Cardiac muscle cell (in vitro differentiated cells and primary cell): Measurements from ENCODE around the gene TBC1D7. TPM values are rescaled to one million over a fixed set of nuclear protein-coding genes. Genes with fewer than 3 reads are reported as not detected.

Experiments
- DNase-seq, 2 donors: peaks; one replicate each; pipeline versions ENCODE4 v3.0.0 to v3.0.0-alpha.2; 2010 to 2017; ENCODE audit warnings: low read depth in 1 of 2, low spot score in 1 of 2
- H3K27ac ChIP-seq: fragments of 200-600 bp; sonication (generic); 2 replicates; pipeline ENCODE4 v1.5.1; 2016
- H3K27me3 ChIP-seq: fragments of 200-600 bp; sonication (generic); 2 replicates; pipeline ENCODE4 v1.6.0; 2016; ENCODE audit warnings: control low read depth
- H3K36me3 ChIP-seq: fragments of 200-600 bp; sonication (generic); 2 replicates; pipeline ENCODE4 v1.5.1; 2016; ENCODE audit warnings: control low read depth
- H3K4me1 ChIP-seq: fragments of 200-600 bp; sonication (generic); 2 replicates; pipeline ENCODE4 v1.8.1; 2017; ENCODE audit warnings: low read depth, mild to moderate bottlenecking, mixed run types
- H3K4me3 ChIP-seq: fragments of 200-600 bp; sonication (generic); 2 replicates; pipeline ENCODE4 v1.5.1; 2016; ENCODE audit warnings: mild to moderate bottlenecking
- H3K9me3 ChIP-seq: fragments of 200-600 bp; sonication (generic); 2 replicates; pipeline ENCODE4 v1.5.1; 2017; ENCODE audit warnings: low read depth, mild to moderate bottlenecking, control low read depth
- polyA plus RNA-seq: library from polyadenylated mRNA; unstranded; fragments of >200 nt; fragmentation: Nextera tagmentation; extraction: Ambion mirVana; gene quantifications from 2 replicates; pipeline ENCODE4 v1.2.1, GENCODE V29; 2016
- total RNA-seq: library from RNA; depleted of rRNA; stranded (reverse); fragments of >200 nt; gene quantifications from 2 replicates; pipeline ENCODE4 v1.2.3, GENCODE V29; 2016
- TF ChIP-seq, protein P1 (sequence below): IDR thresholded peaks from 2 replicates; pipeline ENCODE4 v1.5.1; 2012; ENCODE audit warnings: low read depth, mild to moderate bottlenecking, low read length

Gene TBC1D7
- total and polyA plus RNA-seq, 2 experiments from 2014 or later: 36.8 to 84.5 TPM

DNA sequence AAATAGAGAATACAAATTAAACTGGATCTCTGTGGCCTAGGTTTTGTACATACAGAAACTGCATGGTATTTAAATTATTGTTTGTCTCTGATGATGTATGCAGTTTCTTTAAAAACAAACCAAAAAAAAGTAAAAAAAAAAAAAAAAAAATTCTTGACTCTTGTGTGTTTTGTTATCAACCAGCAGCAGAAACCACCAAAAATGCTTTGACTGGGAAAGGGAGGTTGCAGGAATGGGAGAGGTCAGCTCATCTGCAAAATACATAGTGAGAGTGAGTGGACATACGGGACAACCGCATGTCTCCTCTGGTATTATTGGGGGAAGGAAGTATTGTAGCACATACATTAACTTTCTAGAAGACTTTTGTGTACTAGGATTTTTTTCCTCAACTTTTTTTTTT, 38.0 kb downstream of the TBC1D7 start:
- H3K4me1 ChIP-seq: peaks cover 16% of the 10 kb centered on the region
- peak overlapping the region; percentile 77 for H3K27ac ChIP-seq
- TF ChIP-seq, protein P1, sequence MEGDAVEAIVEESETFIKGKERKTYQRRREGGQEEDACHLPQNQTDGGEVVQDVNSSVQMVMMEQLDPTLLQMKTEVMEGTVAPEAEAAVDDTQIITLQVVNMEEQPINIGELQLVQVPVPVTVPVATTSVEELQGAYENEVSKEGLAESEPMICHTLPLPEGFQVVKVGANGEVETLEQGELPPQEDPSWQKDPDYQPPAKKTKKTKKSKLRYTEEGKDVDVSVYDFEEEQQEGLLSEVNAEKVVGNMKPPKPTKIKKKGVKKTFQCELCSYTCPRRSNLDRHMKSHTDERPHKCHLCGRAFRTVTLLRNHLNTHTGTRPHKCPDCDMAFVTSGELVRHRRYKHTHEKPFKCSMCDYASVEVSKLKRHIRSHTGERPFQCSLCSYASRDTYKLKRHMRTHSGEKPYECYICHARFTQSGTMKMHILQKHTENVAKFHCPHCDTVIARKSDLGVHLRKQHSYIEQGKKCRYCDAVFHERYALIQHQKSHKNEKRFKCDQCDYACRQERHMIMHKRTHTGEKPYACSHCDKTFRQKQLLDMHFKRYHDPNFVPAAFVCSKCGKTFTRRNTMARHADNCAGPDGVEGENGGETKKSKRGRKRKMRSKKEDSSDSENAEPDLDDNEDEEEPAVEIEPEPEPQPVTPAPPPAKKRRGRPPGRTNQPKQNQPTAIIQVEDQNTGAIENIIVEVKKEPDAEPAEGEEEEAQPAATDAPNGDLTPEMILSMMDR: no peak
- DNase-seq: peak in 1 of 2 donors; percentile 27
- H3K9me3 ChIP-seq: peaks cover 4% of the 10 kb centered on the region
- peaks cover 22% of the 10 kb centered on the region for H3K36me3 ChIP-seq
- no peaks in the 10 kb centered on the region for H3K27me3 ChIP-seq
- no peak overlapping the region for H3K4me3 ChIP-seq

GRCh38 chr6:13289789-13290318, 38.5 kb downstream of the TBC1D7 start:
- Histone ChIP-seq H3K9me3 (peaks cover 4% of the 10 kb centered on the region), H3K4me3 (no peak overlapping the region), H3K27ac (peak overlapping the region; percentile 77), H3K4me1 (peaks cover 16% of the 10 kb centered on the region), H3K36me3 (peaks cover 17% of the 10 kb centered on the region), H3K27me3 (no peaks in the 10 kb centered on the region)
- no peak for DNase-seq
- TF ChIP-seq, protein P1: no peak

GRCh38 chr6:13288969-13289391, 39.4 kb downstream of the TBC1D7 start:
- peaks cover 4% of the 10 kb centered on the region for H3K9me3 ChIP-seq
- TF ChIP-seq, protein P1: no peak
- no peak for DNase-seq
- H3K36me3 ChIP-seq: peaks cover 8% of the 10 kb centered on the region
- H3K27ac ChIP-seq: peak overlapping the region; percentile 60
- peaks cover 16% of the 10 kb centered on the region for H3K4me1 ChIP-seq
- H3K27me3 ChIP-seq: no peaks in the 10 kb centered on the region
- no peak overlapping the region for H3K4me3 ChIP-seq

GRCh38 chr6:13288481-13288880, 39.9 kb downstream of the TBC1D7 start:
- peaks cover 16% of the 10 kb centered on the region for H3K4me1 ChIP-seq
- H3K36me3 ChIP-seq: peaks cover 8% of the 10 kb centered on the region
- no peak overlapping the region for H3K27ac ChIP-seq
- H3K27me3 ChIP-seq: no peaks in the 10 kb centered on the region
- no peak for DNase-seq
- peaks cover 4% of the 10 kb centered on the region for H3K9me3 ChIP-seq
- TF ChIP-seq, protein P1: no peak
- H3K4me3 ChIP-seq: no peak overlapping the region

GRCh38 chr6:13287104-13287503, 41.2 kb downstream of the TBC1D7 start:
- Histone ChIP-seq H3K4me1 (peaks cover 16% of the 10 kb centered on the region), H3K9me3 (peaks cover 4% of the 10 kb centered on the region), H3K27me3 (no peaks in the 10 kb centered on the region), H3K4me3 (no peak overlapping the region), H3K27ac (no peak overlapping the region), H3K36me3 (peaks cover 3% of the 10 kb centered on the region)
- DNase-seq: no peak
- TF ChIP-seq, protein P1: no peak
